WTC11 (cell line): ENCODE results near the gene RAB3IP.

Experiments used
- ARID4B ChIP-seq: sonication (generic); formaldehyde crosslinking; IDR thresholded peaks from 2 replicates; pipeline ENCODE4 v1.8.0; 2023; ENCODE audit warnings: missing genetic modification reagents, mild to moderate bottlenecking, borderline replicate concordance
- CREB1 ChIP-seq: sonication (generic); formaldehyde crosslinking; IDR thresholded peaks from 2 replicates; pipeline ENCODE4 v1.8.0; 2023; ENCODE audit warnings: mild to moderate bottlenecking, missing genetic modification reagents
- CTCF ChIP-seq: fragments of 200-600 bp; IDR thresholded peaks from 2 replicates; pipeline ENCODE4 v1.8.0; 2022; ENCODE audit warnings: antibody characterized with exemption
- E2F4 ChIP-seq: sonication (generic); formaldehyde crosslinking; IDR thresholded peaks from 2 replicates; pipeline ENCODE4 v1.8.1; 2022; ENCODE audit warnings: low read depth, mild to moderate bottlenecking, moderate library complexity, missing genetic modification reagents, borderline replicate concordance
- ESRRA ChIP-seq: sonication (generic); formaldehyde crosslinking; IDR thresholded peaks from 2 replicates; pipeline ENCODE4 v1.8.1; 2022; ENCODE audit warnings: mild to moderate bottlenecking, missing genetic modification reagents, borderline replicate concordance
- GRHL2 ChIP-seq: fragments of 250-450 bp; sonication (Bioruptor Pico); IDR thresholded peaks from 2 replicates; pipeline ENCODE4 v1.8.0; 2022; ENCODE audit warnings: mild to moderate bottlenecking, moderate library complexity; ENCODE audit not compliant: insufficient replicate concordance, severe bottlenecking
- NR3C1 ChIP-seq: sonication (generic); formaldehyde crosslinking; conservative IDR thresholded peaks from 2 replicates; pipeline ENCODE4 v1.8.1; 2023; ENCODE audit warnings: low read depth, mild to moderate bottlenecking, missing genetic modification reagents
- USF1 ChIP-seq: sonication (generic); formaldehyde crosslinking; IDR thresholded peaks from 2 replicates; pipeline ENCODE4 v1.8.0; 2022; ENCODE audit warnings: mild to moderate bottlenecking, missing genetic modification reagents
- ZNF263 ChIP-seq: sonication (generic); formaldehyde crosslinking; IDR thresholded peaks from 2 replicates; pipeline ENCODE4 v1.8.1; 2022; ENCODE audit warnings: low read depth, mild to moderate bottlenecking, moderate library complexity, missing genetic modification reagents

GRCh38 chr12:69714542-69714941, 24.1 kb upstream of the RAB3IP start:
- TF ChIP-seq ZNF263 (CRISPR knock-in tag): no peak
- no peak for TF ChIP-seq NR3C1 (CRISPR knock-in tag)
- TF ChIP-seq CTCF: no peak
- no peak for TF ChIP-seq CREB1
- no peak for TF ChIP-seq ARID4B
- TF ChIP-seq GRHL2 (CRISPR knock-in tag): no peak
- TF ChIP-seq ESRRA (CRISPR knock-in tag): no peak
- TF ChIP-seq E2F4: no peak
- TF ChIP-seq USF1 (CRISPR knock-in tag): no peak
